ENCODE data around the gene ADGRA3. TPM values are rescaled to one million over a fixed set of nuclear protein-coding genes. Genes with fewer than 3 reads are reported as not detected.

ADGRA3 gene
- total and polyA plus RNA-seq, 2 donors (not counting 3 experiments of a cell fraction or from before 2014, with no cell fraction given): 17.2 to 36.2 TPM

DNA sequence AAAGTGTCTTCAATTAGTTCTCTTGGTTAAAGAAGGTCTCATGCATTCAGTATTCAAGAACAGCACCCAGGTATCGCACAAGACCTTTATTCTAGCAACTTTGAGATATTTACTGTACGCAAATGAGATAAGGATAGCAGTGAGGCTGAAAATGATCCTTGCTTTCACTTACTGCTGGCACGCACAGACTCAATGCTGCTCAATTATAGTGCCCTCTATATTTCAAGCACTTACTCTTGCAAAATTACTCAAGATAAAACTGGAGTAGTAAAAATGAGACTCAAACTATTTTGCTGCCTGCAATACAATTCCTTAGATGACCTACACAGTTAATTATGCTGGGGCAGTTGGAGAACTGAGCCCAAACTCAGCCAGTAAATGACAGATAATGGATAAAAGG lies 60.9 kb downstream of the ADGRA3 start:
- intact Hi-C loops (cut with micrococcal nuclease) (no loop called here), dilution Hi-C loops (cut with MboI; ENCODE audit: extremely low pct_ligation_motif_present, low sequenced_read_pairs) (no loop called here)
- no peak for DNase-seq (ENCODE audit: low read depth, low spot score)
- no peak for FAIRE-seq
- TF ChIP-seq MYC (IDR thresholded peaks at IDR 0.05; ENCODE audit: low read depth, low read length) (no peak), CTCF (IDR thresholded peaks at IDR 0.05; ENCODE audit: extremely low read depth in 1 of 2, insufficient read depth in 1 of 2, low read depth in 1 of 2, low read length in 2 of 2) (no peak), EZH2 (IDR thresholded peaks at IDR 0.05; ENCODE audit: borderline replicate concordance, low read depth, low read length, severe bottlenecking) (no peak), GATA2 (IDR thresholded peaks at IDR 0.05; ENCODE audit: insufficient read depth, insufficient read length, low read depth, low read length) (no peak), FOS (IDR thresholded peaks at IDR 0.05; ENCODE audit: borderline replicate concordance, insufficient read depth, low read length) (no peak), JUN (IDR thresholded peaks at IDR 0.05; ENCODE audit: borderline replicate concordance, insufficient read depth, insufficient read length, low read depth) (no peak), POLR2A (IDR thresholded peaks at IDR 0.05; ENCODE audit: low read depth, low read length) (no peak), POLR2AphosphoS5 (IDR thresholded peaks at IDR 0.05; ENCODE audit: insufficient read depth, low read depth, low read length) (no peak)
- H3K9ac ChIP-seq (replicated peaks; ENCODE audit: extremely low read depth, insufficient read depth, low read length): no peak overlapping the region
- no peak overlapping the region for H3K4me2 ChIP-seq (ENCODE audit: insufficient read depth, low read length)
- ChIA-PET POLR2A (no interaction called here), CTCF (interaction anchor here (1.8 kb wide), 1 partner anchor 45 kb away, joined by 5 read pairs; no protein-coding TSS in a partner anchor)
- H3K36me3 ChIP-seq (ENCODE audit: control insufficient read depth in 2 of 2, extremely low read depth in 1 of 2, insufficient read depth in 2 of 2, low read length in 2 of 2): no peaks in the 10 kb centered on the region
- no peaks in the 10 kb centered on the region for H3K4me1 ChIP-seq (ENCODE audit: control insufficient read depth, extremely low read depth, insufficient read depth, low read length)
- no peaks in the 10 kb centered on the region for H4K20me1 ChIP-seq (replicated peaks; ENCODE audit: control insufficient read depth, extremely low read depth, insufficient read depth, low read length)
- no peak overlapping the region for H3K4me3 ChIP-seq (replicated peaks in 1 of 3; ENCODE audit: insufficient read depth in 1 of 3, low read depth in 1 of 3, low read length in 3 of 3)
- no peaks in the 10 kb centered on the region for H3K9me1 ChIP-seq (replicated peaks; ENCODE audit: control insufficient read depth, extremely low read depth, insufficient read depth, low read length)
- H3K27me3 ChIP-seq (ENCODE audit: control insufficient read depth in 2 of 2, insufficient read depth in 2 of 2, low read length in 2 of 2): no peaks in the 10 kb centered on the region
- no peak overlapping the region for H2AFZ ChIP-seq (ENCODE audit: low read depth, low read length)
- H3K79me2 ChIP-seq (ENCODE audit: control insufficient read depth, insufficient read depth, low read length): no peaks in the 10 kb centered on the region
- H3K27ac ChIP-seq (ENCODE audit: insufficient read depth, low read depth, low read length): no peak overlapping the region
- no TSS peak for BruUV-seq (replicated peaks)
- H3K9me3 ChIP-seq (replicated peaks; ENCODE audit: control insufficient read depth, insufficient read depth, low read length): no peaks in the 10 kb centered on the region

All from endothelial cell of umbilical vein (primary cell).